Keratinocyte (primary cell): Measurements from ENCODE around the gene ANKK1. TPM values are rescaled to one million over a fixed set of nuclear protein-coding genes. Genes with fewer than 3 reads are reported as not detected.
A peak's percentile ranks its signal among the peaks of the same experiment; 100 is the strongest.

Source experiments
- DNase-seq: peaks from one replicate; pipeline ENCODE4 v3.0.0-alpha.2; 2011; ENCODE audit warnings: low read depth, missing footprints, low spot score
- FAIRE-seq: peaks from 2 replicates; lab custom pipeline; 2011; peaks lifted over from hg19 to GRCh38; lab: Jason Lieb, UNC
- H2AFZ ChIP-seq: 2 replicates; pipeline ENCODE4 v1.6.0; 2012; ENCODE audit warnings: low read length, control low read depth, inconsistent platforms; ENCODE audit not compliant: control insufficient read depth
- H3K27ac ChIP-seq: 2 replicates; pipeline ENCODE4 v1.5.1; 2011; ENCODE audit warnings: low read length; ENCODE audit not compliant: control insufficient read depth, insufficient read depth
- H3K27me3 ChIP-seq: 3 replicates; pipeline ENCODE4 v1.6.0; 2011; ENCODE audit warnings: low read length; ENCODE audit not compliant: control insufficient read depth, insufficient read depth; ENCODE audit errors: extremely low read depth
- H3K36me3 ChIP-seq, 2 experiments: 2 replicates in 1 of 2; 3 replicates in 1 of 2; pipeline ENCODE4 v1.5.1; 2011; ENCODE audit warnings: low read length in 2 of 2, mild to moderate bottlenecking in 1 of 2; ENCODE audit not compliant: control insufficient read depth in 2 of 2, insufficient read depth in 2 of 2; ENCODE audit errors: extremely low read depth in 1 of 2
- H3K4me1 ChIP-seq: 3 replicates; pipeline ENCODE4 v1.5.1; 2011; ENCODE audit warnings: low read length; ENCODE audit not compliant: control insufficient read depth, insufficient read depth; ENCODE audit errors: extremely low read depth
- H3K4me2 ChIP-seq: 3 replicates; pipeline ENCODE4 v1.6.0; 2011; ENCODE audit warnings: low read depth, low read length; ENCODE audit not compliant: control insufficient read depth, insufficient read depth; ENCODE audit errors: extremely low read depth
- H3K4me3 ChIP-seq, 3 experiments: fragments of 200-600 bp in 1 of 3; sonication (generic) in 1 of 3; 2 replicates in 2 of 3; 3 replicates in 1 of 3; pipeline ENCODE4 v1.5.1; 2011 to 2016; ENCODE audit warnings: low read length in 3 of 3, mild to moderate bottlenecking in 3 of 3, control low read depth in 2 of 3, inconsistent platforms in 1 of 3, low read depth in 1 of 3, mixed read lengths in 1 of 3, mixed run types in 1 of 3, moderate library complexity in 1 of 3; ENCODE audit not compliant: control insufficient read depth in 2 of 3, insufficient read depth in 2 of 3; ENCODE audit errors: extremely low read depth in 1 of 3
- H3K79me2 ChIP-seq: 2 replicates; pipeline ENCODE4 v1.6.0; 2012; ENCODE audit warnings: low read length; ENCODE audit not compliant: control insufficient read depth, insufficient read depth
- H3K9ac ChIP-seq: 3 replicates; pipeline ENCODE4 v1.6.0; 2011; ENCODE audit warnings: low read length; ENCODE audit not compliant: control insufficient read depth, insufficient read depth; ENCODE audit errors: extremely low read depth
- H3K9me1 ChIP-seq: 3 replicates; pipeline ENCODE4 v1.6.0; 2011; ENCODE audit warnings: low read length; ENCODE audit not compliant: control insufficient read depth, insufficient read depth; ENCODE audit errors: extremely low read depth
- H3K9me3 ChIP-seq: 2 replicates; pipeline ENCODE4 v1.5.1; 2012; ENCODE audit warnings: low read depth, low read length; ENCODE audit not compliant: control insufficient read depth
- H4K20me1 ChIP-seq: 3 replicates; pipeline ENCODE4 v1.6.0; 2011; ENCODE audit warnings: low read length; ENCODE audit not compliant: control insufficient read depth, insufficient read depth; ENCODE audit errors: extremely low read depth
- CTCF ChIP-seq, 3 experiments: IDR thresholded peaks in 1 of 3; conservative IDR thresholded peaks in 1 of 3; optimal IDR thresholded peaks in 1 of 3; 2 replicates in 2 of 3; 3 replicates in 1 of 3; pipeline versions ENCODE3 to v1.5.1; 2011; ENCODE audit warnings: low read length in 3 of 3, mild to moderate bottlenecking in 3 of 3, moderate library complexity in 2 of 3, control low read depth in 1 of 3, inconsistent platforms in 1 of 3; ENCODE audit not compliant: insufficient read depth in 2 of 3; ENCODE audit errors: extremely low read depth in 1 of 3
- EZH2 ChIP-seq: IDR thresholded peaks from one replicate; pipeline ENCODE4 v1.6.1; 2012; ENCODE audit warnings: inconsistent platforms, mild to moderate bottlenecking, low read length, moderate library complexity
- dilution Hi-C: fragments of 300-500 bp; cut with MboI; formaldehyde crosslinking; loops from one replicate; pipeline ENCODE4 v1.7.0; 2020; ENCODE audit warnings: low sequenced_read_pairs; ENCODE audit not compliant: extremely low pct_ligation_motif_present
- polyA plus RNA-seq, 5 experiments: library from polyadenylated mRNA; depleted of rRNA in 3 of 5; stranded (reverse) in 3 of 5; stranded (forward) in 1 of 5; unstranded in 1 of 5; fragments of >200 nt; gene quantifications; 1 replicate in 1 of 5; 2 replicates in 3 of 5; 3 replicates in 1 of 5; pipeline versions ENCODE4 v1.2.1 to v1.2.3, GENCODE V29; 2011 to 2012; ENCODE audit warnings: missing spikeins in 2 of 5, low read depth in 1 of 5, low replicate concordance in 1 of 5

Gene ANKK1
- polyA plus RNA-seq, 1 donor (not counting 4 experiments of a cell fraction or from before 2014, with no cell fraction given), result 0.92 TPM

- peak; percentile 73 for FAIRE-seq
- H3K27ac ChIP-seq, result peak overlapping the region; percentile 86
- H3K4me1 ChIP-seq, result peaks cover 34% of the 10 kb centered on the region
- TF ChIP-seq EZH2 (no peak), CTCF (optimal IDR thresholded peaks at IDR 0.05 in 1 of 3, IDR thresholded peaks at IDR 0.05 in 1 of 3, conservative IDR thresholded peaks at IDR 0.05 in 1 of 3; ENCODE audit: extremely low read depth in 1 of 3, insufficient read depth in 2 of 3, low read length in 3 of 3) (no peak)
- dilution Hi-C loops, result no loop called here
- no peak overlapping the region for H3K9ac ChIP-seq
- H3K4me2 ChIP-seq, result no peak overlapping the region
- H4K20me1 ChIP-seq, result no peaks in the 10 kb centered on the region
- no peaks in the 10 kb centered on the region for H3K27me3 ChIP-seq
- no peak overlapping the region for H2AFZ ChIP-seq
- H3K9me3 ChIP-seq, result no peaks in the 10 kb centered on the region
- no peaks in the 10 kb centered on the region for H3K79me2 ChIP-seq
- no peaks in the 10 kb centered on the region for H3K36me3 ChIP-seq
- H3K4me3 ChIP-seq, result no peak overlapping the region
- no peaks in the 10 kb centered on the region for H3K9me1 ChIP-seq
- no peak for DNase-seq
Observed at GRCh38 chr11:113385749-113386148, 1.8 kb upstream of the ANKK1 start.

GRCh38 chr11:113386866-113387265 lies 713 bp upstream of the ANKK1 start:
- DNase-seq (no peak), FAIRE-seq (peak; percentile 34)
- Histone ChIP-seq H3K79me2 (no peaks in the 10 kb centered on the region), H2AFZ (no peak overlapping the region), H3K4me1 (peaks cover 34% of the 10 kb centered on the region), H3K4me3 (no peak overlapping the region), H3K27me3 (no peaks in the 10 kb centered on the region), H3K9ac (no peak overlapping the region), H3K27ac (no peak overlapping the region), H3K9me1 (no peaks in the 10 kb centered on the region), H4K20me1 (no peaks in the 10 kb centered on the region), H3K9me3 (no peaks in the 10 kb centered on the region), H3K4me2 (no peak overlapping the region), H3K36me3 (no peaks in the 10 kb centered on the region)
- dilution Hi-C loops, result no loop called here
- TF ChIP-seq CTCF (optimal IDR thresholded peaks at IDR 0.05 in 1 of 3, IDR thresholded peaks at IDR 0.05 in 1 of 3, conservative IDR thresholded peaks at IDR 0.05 in 1 of 3; ENCODE audit: extremely low read depth in 1 of 3, insufficient read depth in 2 of 3, low read length in 3 of 3) (no peak), EZH2 (no peak)
